Neuronal stem cell (in vitro differentiated cells): ENCODE results near the gene SCN8A.
"Not testable (repeated sequence)": the region's sequence is repeated elsewhere in the genome, so short reads cannot be mapped to it uniquely, and the experiment has no call there.

ENCODE experiments used
- DNase-seq: peaks from one replicate; pipeline ENCODE4 v3.0.0-alpha.2; 2013; ENCODE audit warnings: low spot score
- H2AFZ ChIP-seq: one replicate; pipeline ENCODE4 v1.6.1; 2013; ENCODE audit warnings: mild to moderate bottlenecking, low read length, inconsistent platforms
- H2AK5ac ChIP-seq: 2 replicates; pipeline ENCODE4 v1.6.1; 2013; ENCODE audit warnings: low read depth, mild to moderate bottlenecking, inconsistent platforms, low read length, moderate library complexity, mixed read lengths
- H2BK120ac ChIP-seq: 2 replicates; pipeline ENCODE4 v1.6.1; 2013; ENCODE audit warnings: low read depth, mild to moderate bottlenecking, inconsistent platforms, low read length, moderate library complexity, mixed read lengths
- H2BK12ac ChIP-seq: one replicate; pipeline ENCODE4 v1.6.1; 2013; ENCODE audit warnings: low read length, inconsistent platforms
- H2BK15ac ChIP-seq: 2 replicates; pipeline ENCODE4 v1.6.1; 2013; ENCODE audit warnings: mild to moderate bottlenecking, low read length, inconsistent platforms, mixed read lengths
- H2BK5ac ChIP-seq: one replicate; pipeline ENCODE4 v1.6.1; 2013; ENCODE audit warnings: inconsistent platforms, mild to moderate bottlenecking, low read length, moderate library complexity
- H3K14ac ChIP-seq: one replicate; pipeline ENCODE4 v1.6.1; 2013; ENCODE audit warnings: low read length, inconsistent platforms
- H3K18ac ChIP-seq: 2 replicates; pipeline ENCODE4 v1.6.1; 2013; ENCODE audit warnings: low read length, inconsistent platforms
- H3K23ac ChIP-seq: 2 replicates; pipeline ENCODE4 v1.6.1; 2013; ENCODE audit warnings: low read depth, mild to moderate bottlenecking, mixed read lengths, low read length, inconsistent platforms; ENCODE audit not compliant: poor library complexity
- H3K27ac ChIP-seq: replicated peaks from 3 replicates; pipeline ENCODE4 v1.5.1; 2013; ENCODE audit warnings: low read length, inconsistent platforms
- H3K27me3 ChIP-seq, 3 experiments: 2 replicates each; pipeline ENCODE4 v1.6.1; 2013; ENCODE audit warnings: low read length in 3 of 3, mild to moderate bottlenecking in 2 of 3, inconsistent platforms in 1 of 3, low read depth in 1 of 3, mixed read lengths in 1 of 3, moderate library complexity in 1 of 3; ENCODE audit not compliant: control insufficient read depth in 3 of 3, insufficient read depth in 3 of 3
- H3K36me3 ChIP-seq, 2 donors: replicated peaks in 1 of 2; 2 replicates each; pipeline ENCODE4 v1.6.1; 2013; ENCODE audit warnings: low read length in 2 of 2; ENCODE audit not compliant: control insufficient read depth in 2 of 2, insufficient read depth in 2 of 2
- H3K4ac ChIP-seq: 2 replicates; pipeline ENCODE4 v1.6.1; 2013; ENCODE audit warnings: inconsistent platforms, mild to moderate bottlenecking, low read length, moderate library complexity
- H3K4me1 ChIP-seq, 2 donors: 1 replicate in 1 of 2; 2 replicates in 1 of 2; pipeline ENCODE4 v1.6.1; 2013; ENCODE audit warnings: low read length in 2 of 2, low read depth in 1 of 2; ENCODE audit not compliant: control insufficient read depth in 2 of 2, insufficient read depth in 1 of 2
- H3K4me2 ChIP-seq: one replicate; pipeline ENCODE4 v1.6.1; 2013; ENCODE audit warnings: mild to moderate bottlenecking, low read length, inconsistent platforms; ENCODE audit not compliant: insufficient read depth, poor library complexity, severe bottlenecking
- H3K4me3 ChIP-seq, 2 donors: 2 replicates each; pipeline ENCODE4 v1.5.1; 2013; ENCODE audit warnings: low read length in 2 of 2, mild to moderate bottlenecking in 2 of 2, inconsistent platforms in 1 of 2, moderate library complexity in 1 of 2
- H3K79me1 ChIP-seq: one replicate; pipeline ENCODE4 v1.6.1; 2013; ENCODE audit warnings: low read depth, mild to moderate bottlenecking, inconsistent platforms, low read length, moderate library complexity
- H3K9ac ChIP-seq: one replicate; pipeline ENCODE4 v1.6.1; 2013; ENCODE audit warnings: mild to moderate bottlenecking, low read depth, low read length, inconsistent platforms; ENCODE audit not compliant: poor library complexity
- H3K9me3 ChIP-seq, 2 donors: replicated peaks in 1 of 2; 2 replicates each; pipeline versions ENCODE3 to v1.6.1; 2013; ENCODE audit warnings: low read length in 2 of 2, mild to moderate bottlenecking in 2 of 2, inconsistent platforms in 1 of 2, low read depth in 1 of 2, mixed read lengths in 1 of 2, moderate library complexity in 1 of 2; ENCODE audit not compliant: control insufficient read depth in 2 of 2, insufficient read depth in 1 of 2
- H4K8ac ChIP-seq: one replicate; pipeline ENCODE4 v1.6.1; 2013; ENCODE audit warnings: low read depth, mild to moderate bottlenecking, inconsistent platforms, low read length, moderate library complexity
- H4K91ac ChIP-seq: one replicate; pipeline ENCODE4 v1.6.1; 2013; ENCODE audit warnings: low read length, low read depth, mild to moderate bottlenecking, inconsistent platforms; ENCODE audit not compliant: poor library complexity
- WGBS, 2 donors: extraction: QIAGEN DNeasy Blood & Tissue Kit; methylation state at CpG; one replicate each; pipeline ENCODE4 v1.1.7; 2013; ENCODE audit warnings: missing lambda C conversion rate in 2 of 2, mixed read lengths in 1 of 2; ENCODE audit not compliant: insufficient read length in 2 of 2, insufficient replicate concordance in 1 of 2; ENCODE audit errors: extremely low coverage in 2 of 2; 5-methylcytosine and 5-hydroxymethylcytosine counted together

The SCN8A gene

GRCh38 chr12:51642286-51642685 lies 51.3 kb downstream of the SCN8A start:
- Histone ChIP-seq H2BK120ac (no peak overlapping the region), H2AK5ac (no peak overlapping the region), H3K4me1 (peaks cover 0 to 6% of the 10 kb centered on the region in 2 donors), H2AFZ (no peak overlapping the region), H3K27me3 (no peaks in the 10 kb centered on the region), H3K18ac (no peak overlapping the region), H2BK5ac (no peak overlapping the region), H3K14ac (no peak overlapping the region), H3K27ac (no peak overlapping the region), H4K8ac (no peak overlapping the region), H3K36me3 (no peaks in the 10 kb centered on the region), H3K4me3 (no peak overlapping the region), H3K4me2 (no peak overlapping the region), H3K9ac (no peak overlapping the region), H2BK15ac (no peak overlapping the region), H2BK12ac (no peak overlapping the region), H4K91ac (no peak overlapping the region), H3K79me1 (no peaks in the 10 kb centered on the region), H3K9me3 (peaks cover 1 to 27% of the 10 kb centered on the region in 2 donors), H3K4ac (no peak overlapping the region), H3K23ac (no peak overlapping the region)
- no peak for DNase-seq

- no peak overlapping the region for H2BK12ac ChIP-seq
- no peak overlapping the region for H2AK5ac ChIP-seq
- no peak overlapping the region for H2BK5ac ChIP-seq
- no peak overlapping the region for H2AFZ ChIP-seq
- H3K9me3 ChIP-seq, result peaks cover 1 to 18% of the 10 kb centered on the region in 2 donors
- no peak overlapping the region for H3K4ac ChIP-seq
- H3K79me1 ChIP-seq, result no peaks in the 10 kb centered on the region
- no peak overlapping the region for H2BK120ac ChIP-seq
- H3K4me2 ChIP-seq, result no peak overlapping the region
- H3K18ac ChIP-seq, result no peak overlapping the region
- no peak overlapping the region for H3K9ac ChIP-seq
- no peak overlapping the region for H2BK15ac ChIP-seq
- H3K23ac ChIP-seq, result no peak overlapping the region
- H3K27ac ChIP-seq, result no peak overlapping the region
- no peak overlapping the region for H4K91ac ChIP-seq
- H3K4me1 ChIP-seq, result peaks cover 0 to 6% of the 10 kb centered on the region in 2 donors
- H3K14ac ChIP-seq, result no peak overlapping the region
- no CpG with 5 or more reads among the region's 1 CpG for WGBS, 2 donors
- DNase-seq, result no peak
- no peaks in the 10 kb centered on the region for H3K27me3 ChIP-seq
- no peak overlapping the region for H3K4me3 ChIP-seq
- H3K36me3 ChIP-seq, result no peaks in the 10 kb centered on the region
- no peak overlapping the region for H4K8ac ChIP-seq
Measured at GRCh38 chr12:51643951-51644350, 52.9 kb downstream of the SCN8A start.

GRCh38 chr12:51644691-51645090 lies 53.7 kb downstream of the SCN8A start:
- H2BK5ac ChIP-seq, H3K23ac ChIP-seq, H4K8ac ChIP-seq, H3K36me3 ChIP-seq, H3K18ac ChIP-seq, H3K79me1 ChIP-seq, H3K27ac ChIP-seq, H3K9ac ChIP-seq, H4K91ac ChIP-seq, DNase-seq, H2BK12ac ChIP-seq, H3K4me3 ChIP-seq, H2AK5ac ChIP-seq, H3K14ac ChIP-seq, H3K4ac ChIP-seq, H2AFZ ChIP-seq, H3K4me1 ChIP-seq, H3K4me2 ChIP-seq, H2BK15ac ChIP-seq, H2BK120ac ChIP-seq, H3K27me3 ChIP-seq: not testable (repeated sequence)
- no CpG with 5 or more reads among the region's 23 CpGs for WGBS, 2 donors
- H3K9me3 ChIP-seq, result peaks cover 1 to 21% of the 10 kb centered on the region in 2 donors

GRCh38 chr12:51645961-51646360 lies 54.9 kb downstream of the SCN8A start:
- H4K8ac ChIP-seq, result no peak overlapping the region
- H3K9me3 ChIP-seq, result peaks cover 1 to 17% of the 10 kb centered on the region in 2 donors
- no peaks in the 10 kb centered on the region for H3K79me1 ChIP-seq
- no peak overlapping the region for H3K4ac ChIP-seq
- no peak overlapping the region for H3K4me2 ChIP-seq
- H3K14ac ChIP-seq, result no peak overlapping the region
- whole genome bisulfite sequencing, 2 donors, result no CpG with 5 or more reads among the region's 2 CpGs
- no peak overlapping the region for H3K18ac ChIP-seq
- no peak overlapping the region for H2AFZ ChIP-seq
- no peaks in the 10 kb centered on the region for H3K36me3 ChIP-seq
- H3K9ac ChIP-seq, result no peak overlapping the region
- H4K91ac ChIP-seq, result no peak overlapping the region
- H2BK15ac ChIP-seq, result no peak overlapping the region
- no peak overlapping the region for H3K27ac ChIP-seq
- DNase-seq, result no peak
- peaks cover 0 to 6% of the 10 kb centered on the region in 2 donors for H3K4me1 ChIP-seq
- no peak overlapping the region for H2BK12ac ChIP-seq
- H3K27me3 ChIP-seq, result no peaks in the 10 kb centered on the region
- H2BK5ac ChIP-seq, result no peak overlapping the region
- H2AK5ac ChIP-seq, result no peak overlapping the region
- H3K23ac ChIP-seq, result no peak overlapping the region
- H3K4me3 ChIP-seq, result no peak overlapping the region
- no peak overlapping the region for H2BK120ac ChIP-seq
